Smooth muscle cell (in vitro differentiated cells): ENCODE data around the gene TRMT10B. TPM values are rescaled to one million over a fixed set of nuclear protein-coding genes. Genes with fewer than 3 reads are reported as not detected.

Experiments
- DNase-seq: peaks from one replicate; lab custom pipeline; 2025; ENCODE audit not compliant: unreplicated experiment; lab: John Stamatoyannopoulos, UW
- H2AFZ ChIP-seq: fragments of 200-600 bp; sonication (generic); 2 replicates; pipeline ENCODE4 v1.6.0; 2016; ENCODE audit warnings: antibody characterized with exemption, low read depth, mild to moderate bottlenecking
- H3F3A ChIP-seq: fragments of 200-600 bp; sonication (generic); 2 replicates; pipeline ENCODE4 v1.6.0; 2017; ENCODE audit warnings: antibody characterized with exemption, low read depth
- H3K27ac ChIP-seq: fragments of 200-600 bp; sonication (generic); 2 replicates; pipeline ENCODE4 v1.5.1; 2016; ENCODE audit warnings: low read depth, mild to moderate bottlenecking
- H3K27me3 ChIP-seq: fragments of 200-600 bp; sonication (generic); 2 replicates; pipeline ENCODE4 v1.6.1; 2016; ENCODE audit warnings: low read depth, mild to moderate bottlenecking
- H3K36me3 ChIP-seq: fragments of 200-600 bp; sonication (generic); 2 replicates; pipeline ENCODE4 v1.5.1; 2016; ENCODE audit warnings: low read depth
- H3K4me1 ChIP-seq: fragments of 200-600 bp; sonication (generic); 2 replicates; pipeline ENCODE4 v1.5.1; 2016; ENCODE audit warnings: low read depth
- H3K4me2 ChIP-seq: fragments of 200-600 bp; sonication (generic); 2 replicates; pipeline ENCODE4 v1.6.0; 2016; ENCODE audit warnings: mild to moderate bottlenecking
- H3K4me3 ChIP-seq: fragments of 200-600 bp; sonication (generic); 2 replicates; pipeline ENCODE4 v1.5.1; 2016; ENCODE audit warnings: mild to moderate bottlenecking
- H3K79me2 ChIP-seq: fragments of 200-600 bp; sonication (generic); 2 replicates; pipeline ENCODE4 v1.6.0; 2016; ENCODE audit warnings: low read depth, mild to moderate bottlenecking
- H3K9ac ChIP-seq: fragments of 200-600 bp; sonication (generic); 2 replicates; pipeline ENCODE4 v1.6.0; 2016; ENCODE audit warnings: low read depth
- H3K9me3 ChIP-seq: fragments of 200-600 bp; sonication (generic); replicated peaks from 2 replicates; pipeline ENCODE4 v1.5.1; 2016; ENCODE audit warnings: low read depth
- H4K20me1 ChIP-seq: fragments of 200-600 bp; sonication (generic); 2 replicates; pipeline ENCODE4 v1.6.0; 2016; ENCODE audit warnings: low read depth
- WGBS: methylation state at CpG from one replicate; pipeline ENCODE4 v1.1.7; 2016; ENCODE audit warnings: low lambda C conversion rate; 5-methylcytosine and 5-hydroxymethylcytosine counted together
- polyA plus RNA-seq: library from polyadenylated mRNA; unstranded; fragments of >200 nt; fragmentation: Nextera tagmentation; extraction: Ambion mirVana; gene quantifications from 2 replicates; pipeline ENCODE4 v1.2.1, GENCODE V29; 2016
- total RNA-seq: library from RNA; depleted of rRNA; stranded (reverse); fragments of >200 nt; gene quantifications from 2 replicates; pipeline ENCODE4 v1.2.3, GENCODE V29; 2014
- TF ChIP-seq, protein P1 (sequence below): fragments of 200-600 bp; sonication (generic); IDR thresholded peaks from 2 replicates; pipeline ENCODE4 v1.5.1; 2017; ENCODE audit warnings: borderline replicate concordance, mild to moderate bottlenecking, antibody characterized with exemption; ENCODE audit not compliant: insufficient read depth, poor library complexity, severe bottlenecking

Gene TRMT10B
- total and polyA plus RNA-seq, 2 experiments from 2014 or later = 2.7 to 6.4 TPM

DNA sequence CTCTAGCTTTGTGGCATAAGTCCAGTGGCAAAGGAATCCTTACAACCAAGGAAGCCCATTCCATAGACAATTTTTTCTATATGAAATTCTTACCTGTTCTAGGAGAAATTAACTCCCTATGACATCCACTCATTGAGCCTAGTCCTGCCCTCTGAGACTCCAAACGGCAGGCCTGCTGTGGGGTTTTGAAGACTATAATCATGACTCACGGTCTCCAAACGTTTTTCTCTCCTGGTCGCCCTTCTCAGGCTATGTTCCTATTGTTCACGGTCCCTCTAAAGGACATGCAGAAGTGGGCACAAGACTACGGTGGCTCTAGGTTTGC lies 30.6 kb downstream of the TRMT10B start:
- Histone ChIP-seq H3K27me3 (no peaks in the 10 kb centered on the region), H3K79me2 (peaks cover 23% of the 10 kb centered on the region), H4K20me1 (peaks cover 2% of the 10 kb centered on the region), H3F3A (no peaks in the 10 kb centered on the region), H3K4me1 (peaks cover 8% of the 10 kb centered on the region), H3K9me3 (no peaks in the 10 kb centered on the region), H3K27ac (peak overlapping the region; percentile 69), H3K9ac (peak overlapping the region; percentile 79), H3K36me3 (peaks cover 14% of the 10 kb centered on the region), H2AFZ (peak overlapping the region; percentile 87), H3K4me3 (peak overlapping the region; percentile 89), H3K4me2 (peak overlapping the region; percentile 92)
- WGBS = 1% methylated on average over 6 of the region's 6 CpGs
- TF ChIP-seq, protein P1, sequence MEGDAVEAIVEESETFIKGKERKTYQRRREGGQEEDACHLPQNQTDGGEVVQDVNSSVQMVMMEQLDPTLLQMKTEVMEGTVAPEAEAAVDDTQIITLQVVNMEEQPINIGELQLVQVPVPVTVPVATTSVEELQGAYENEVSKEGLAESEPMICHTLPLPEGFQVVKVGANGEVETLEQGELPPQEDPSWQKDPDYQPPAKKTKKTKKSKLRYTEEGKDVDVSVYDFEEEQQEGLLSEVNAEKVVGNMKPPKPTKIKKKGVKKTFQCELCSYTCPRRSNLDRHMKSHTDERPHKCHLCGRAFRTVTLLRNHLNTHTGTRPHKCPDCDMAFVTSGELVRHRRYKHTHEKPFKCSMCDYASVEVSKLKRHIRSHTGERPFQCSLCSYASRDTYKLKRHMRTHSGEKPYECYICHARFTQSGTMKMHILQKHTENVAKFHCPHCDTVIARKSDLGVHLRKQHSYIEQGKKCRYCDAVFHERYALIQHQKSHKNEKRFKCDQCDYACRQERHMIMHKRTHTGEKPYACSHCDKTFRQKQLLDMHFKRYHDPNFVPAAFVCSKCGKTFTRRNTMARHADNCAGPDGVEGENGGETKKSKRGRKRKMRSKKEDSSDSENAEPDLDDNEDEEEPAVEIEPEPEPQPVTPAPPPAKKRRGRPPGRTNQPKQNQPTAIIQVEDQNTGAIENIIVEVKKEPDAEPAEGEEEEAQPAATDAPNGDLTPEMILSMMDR = no peak
- no peak for DNase-seq

DNA sequence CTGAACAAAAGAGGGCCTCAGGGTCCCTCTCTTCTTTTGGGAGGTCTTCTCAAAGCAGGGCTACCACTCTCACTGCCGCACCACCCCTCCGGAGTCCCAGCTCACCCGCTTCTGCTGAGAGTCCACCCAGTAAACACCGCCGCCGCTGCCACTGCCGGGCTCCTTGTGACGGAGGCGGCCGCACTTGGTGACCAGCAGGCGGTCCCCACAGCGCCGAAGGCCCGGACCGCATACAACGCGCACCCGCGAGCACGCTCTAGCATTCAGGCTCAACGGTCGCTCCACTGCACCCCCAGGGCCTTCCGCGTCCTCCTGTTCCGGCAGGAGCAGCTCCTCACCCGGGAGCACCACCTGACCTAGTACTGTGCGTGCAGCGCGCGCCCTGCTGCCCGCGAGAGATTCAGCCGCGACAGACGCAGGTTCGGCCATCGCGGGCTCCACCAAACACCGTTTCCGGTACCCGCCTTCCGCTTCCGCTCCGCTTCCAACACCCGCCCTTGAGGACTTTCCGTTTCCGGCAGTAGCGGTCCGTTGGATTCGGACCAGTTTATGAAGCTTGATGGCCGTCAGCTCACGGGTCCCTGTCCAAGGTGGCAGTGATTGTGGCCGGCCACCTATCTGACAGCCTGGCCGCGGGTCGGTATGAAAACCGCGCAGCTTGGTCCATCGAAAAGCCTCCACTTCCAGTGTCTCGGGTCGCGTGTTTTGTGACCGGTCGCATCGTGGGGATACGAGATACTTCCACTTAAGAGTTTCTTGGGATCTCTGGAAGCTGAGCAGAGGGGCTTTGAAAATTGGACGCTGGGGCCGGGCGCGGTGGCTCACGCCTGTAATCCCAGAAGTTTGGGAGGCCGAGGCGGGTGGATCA lies 31.2 kb downstream of the TRMT10B start, which contains the start of gene EXOSC3:
TSS of gene EXOSC3 (minus strand) at position 449 of the 868 bp plus-strand sequence. CDS start at position 429, 20 bp downstream.
- under 1% methylated on average over 73 of the region's 73 CpGs for WGBS
- Histone ChIP-seq H3K4me3 (peak within 1 kb of the TSS; percentile 89), H3F3A (no peaks in the 10 kb centered on the region), H3K9ac (peak within 1 kb of the TSS; percentile 79), H2AFZ (peak within 1 kb of the TSS; percentile 87), H3K27ac (peak within 1 kb of the TSS; percentile 69), H3K27me3 (no peaks in the 10 kb centered on the region), H3K9me3 (no peaks in the 10 kb centered on the region), H3K4me1 (peaks cover 8% of the 10 kb centered on the region), H4K20me1 (peaks cover 2% of the 10 kb centered on the region), H3K36me3 (peaks cover 10% of the 10 kb centered on the region), H3K79me2 (peaks cover 23% of the 10 kb centered on the region), H3K4me2 (peak within 1 kb of the TSS; percentile 92)
- TF ChIP-seq, protein P1 = peak; percentile 8
- DNase-seq = peak; percentile 49

DNA sequence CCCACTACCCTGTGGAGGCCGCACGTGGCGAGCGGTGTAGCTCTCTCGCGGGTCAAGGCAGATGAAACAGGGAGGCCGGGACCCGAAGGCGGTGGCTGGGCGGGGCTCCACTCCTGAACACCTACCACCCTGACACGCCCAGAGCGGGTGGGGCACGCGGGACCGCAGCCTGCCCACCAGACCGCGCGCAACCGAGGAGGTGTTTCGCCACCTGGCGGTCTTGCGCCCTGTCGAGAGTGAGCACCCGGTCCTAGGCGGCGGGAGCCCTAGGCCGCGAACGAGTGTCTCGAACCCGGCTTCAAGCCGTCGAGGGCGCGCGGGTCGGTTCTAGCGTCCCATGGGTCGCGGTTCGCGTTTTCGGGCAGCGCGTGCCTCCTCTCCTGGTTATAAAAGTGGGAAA lies 33.5 kb downstream of the TRMT10B start:
- Histone ChIP-seq H3K79me2 (peaks cover 23% of the 10 kb centered on the region), H3K36me3 (peaks cover 3% of the 10 kb centered on the region), H3K9me3 (no peaks in the 10 kb centered on the region), H3K9ac (no peak overlapping the region), H3K27ac (no peak overlapping the region), H3K4me1 (peaks cover 8% of the 10 kb centered on the region), H2AFZ (no peak overlapping the region), H4K20me1 (peaks cover 2% of the 10 kb centered on the region), H3K27me3 (no peaks in the 10 kb centered on the region), H3K4me2 (no peak overlapping the region), H3F3A (no peaks in the 10 kb centered on the region), H3K4me3 (no peak overlapping the region)
- no peak for DNase-seq
- 84% methylated on average over 45 of the region's 45 CpGs for WGBS
- TF ChIP-seq, protein P1 = no peak
